WTC11 (cell line): ENCODE measurements around the gene RPL9.

Experiments used
- JUN ChIP-seq: sonication (generic); formaldehyde crosslinking; IDR thresholded peaks from 2 replicates; pipeline ENCODE4 v1.8.0; 2023; ENCODE audit warnings: mild to moderate bottlenecking, missing genetic modification reagents
- SMAD3 ChIP-seq: sonication (generic); formaldehyde crosslinking; IDR thresholded peaks from 2 replicates; pipeline ENCODE4 v1.8.0; 2022; ENCODE audit warnings: missing genetic modification reagents, mild to moderate bottlenecking, borderline replicate concordance
- TEAD4 ChIP-seq: sonication (generic); formaldehyde crosslinking; IDR thresholded peaks from 2 replicates; pipeline ENCODE4 v1.8.0; 2022; ENCODE audit warnings: mild to moderate bottlenecking, missing genetic modification reagents
- TF ChIP-seq, protein P1 (sequence below): fragments of 200-600 bp; IDR thresholded peaks from 2 replicates; pipeline ENCODE4 v1.8.0; 2022; ENCODE audit warnings: antibody characterized with exemption
- TF ChIP-seq, protein P2 (sequence below): sonication (generic); formaldehyde crosslinking; IDR thresholded peaks from 2 replicates; pipeline ENCODE4 v1.8.0; 2022; ENCODE audit warnings: mild to moderate bottlenecking, missing genetic modification reagents

- TF ChIP-seq, protein P1, sequence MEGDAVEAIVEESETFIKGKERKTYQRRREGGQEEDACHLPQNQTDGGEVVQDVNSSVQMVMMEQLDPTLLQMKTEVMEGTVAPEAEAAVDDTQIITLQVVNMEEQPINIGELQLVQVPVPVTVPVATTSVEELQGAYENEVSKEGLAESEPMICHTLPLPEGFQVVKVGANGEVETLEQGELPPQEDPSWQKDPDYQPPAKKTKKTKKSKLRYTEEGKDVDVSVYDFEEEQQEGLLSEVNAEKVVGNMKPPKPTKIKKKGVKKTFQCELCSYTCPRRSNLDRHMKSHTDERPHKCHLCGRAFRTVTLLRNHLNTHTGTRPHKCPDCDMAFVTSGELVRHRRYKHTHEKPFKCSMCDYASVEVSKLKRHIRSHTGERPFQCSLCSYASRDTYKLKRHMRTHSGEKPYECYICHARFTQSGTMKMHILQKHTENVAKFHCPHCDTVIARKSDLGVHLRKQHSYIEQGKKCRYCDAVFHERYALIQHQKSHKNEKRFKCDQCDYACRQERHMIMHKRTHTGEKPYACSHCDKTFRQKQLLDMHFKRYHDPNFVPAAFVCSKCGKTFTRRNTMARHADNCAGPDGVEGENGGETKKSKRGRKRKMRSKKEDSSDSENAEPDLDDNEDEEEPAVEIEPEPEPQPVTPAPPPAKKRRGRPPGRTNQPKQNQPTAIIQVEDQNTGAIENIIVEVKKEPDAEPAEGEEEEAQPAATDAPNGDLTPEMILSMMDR = no peak
- TF ChIP-seq TEAD4 (CRISPR knock-in tag) = no peak
- TF ChIP-seq, protein P2, sequence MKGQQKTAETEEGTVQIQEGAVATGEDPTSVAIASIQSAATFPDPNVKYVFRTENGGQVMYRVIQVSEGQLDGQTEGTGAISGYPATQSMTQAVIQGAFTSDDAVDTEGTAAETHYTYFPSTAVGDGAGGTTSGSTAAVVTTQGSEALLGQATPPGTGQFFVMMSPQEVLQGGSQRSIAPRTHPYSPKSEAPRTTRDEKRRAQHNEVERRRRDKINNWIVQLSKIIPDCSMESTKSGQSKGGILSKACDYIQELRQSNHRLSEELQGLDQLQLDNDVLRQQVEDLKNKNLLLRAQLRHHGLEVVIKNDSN (CRISPR knock-in tag) = no peak
- TF ChIP-seq SMAD3 (CRISPR knock-in tag) = no peak
- TF ChIP-seq JUN = no peak
Measured at GRCh38 chr4:39490322-39490721, 31.6 kb upstream of the RPL9 start.
